Astrocyte of the spinal cord (primary cell): ENCODE results near the gene RBMS3.

Source experiments
- DNase-seq: peaks from one replicate; pipeline ENCODE4 v3.0.0; 2011; ENCODE audit warnings: low read depth, low spot score
- H3K4me3 ChIP-seq: 2 replicates; pipeline ENCODE4 v1.5.1; 2011; ENCODE audit warnings: low read depth, mild to moderate bottlenecking, low read length, moderate library complexity
- CTCF ChIP-seq: IDR thresholded peaks from 2 replicates; pipeline ENCODE4 v1.5.1; 2012; ENCODE audit warnings: low read depth, mild to moderate bottlenecking, low read length, inconsistent platforms
- in situ Hi-C: cut with HindIII; loops from 2 replicates; pipeline ENCODE4 v1.10.0; 2017; ENCODE audit warnings: low sequenced_read_pairs

RBMS3 gene

GRCh38 chr3:29502771-29503170 is 221.9 kb downstream of the RBMS3 start:
- no peak overlapping the region for H3K4me3 ChIP-seq
- no peak for DNase-seq
- no peak for TF ChIP-seq CTCF
- in situ Hi-C loops, result no loop called here

- no peak for DNase-seq
- in situ Hi-C loops, result no loop called here
These were observed 222.4 kb downstream of the RBMS3 start for GRCh38 chr3:29503314-29503713.

GRCh38 chr3:29503958-29504357 is 223.1 kb downstream of the RBMS3 start:
- in situ Hi-C loops, result no loop called here
- TF ChIP-seq CTCF, result no peak
- DNase-seq, result no peak
- H3K4me3 ChIP-seq, result no peak overlapping the region

More at GRCh38 chr3:29503314-29503713, 222.4 kb downstream of the RBMS3 start:
- no peak for TF ChIP-seq CTCF
- no peak overlapping the region for H3K4me3 ChIP-seq

GRCh38 chr3:29506502-29506901 is 225.6 kb downstream of the RBMS3 start:
- no peak overlapping the region for H3K4me3 ChIP-seq
- no peak for DNase-seq
- no peak for TF ChIP-seq CTCF
- in situ Hi-C loops, result no loop called here

GRCh38 chr3:29511701-29512100 is 230.8 kb downstream of the RBMS3 start:
- in situ Hi-C loops, result no loop called here
- no peak overlapping the region for H3K4me3 ChIP-seq
- no peak for TF ChIP-seq CTCF
- DNase-seq, result no peak

GRCh38 chr3:29512641-29513040 is 231.8 kb downstream of the RBMS3 start:
- in situ Hi-C loops, result no loop called here
- DNase-seq, result no peak
- no peak for TF ChIP-seq CTCF
- H3K4me3 ChIP-seq, result no peak overlapping the region

GRCh38 chr3:29513236-29513635 is 232.4 kb downstream of the RBMS3 start:
- no peak overlapping the region for H3K4me3 ChIP-seq
- in situ Hi-C loops, result no loop called here
- TF ChIP-seq CTCF, result no peak
- peak; percentile 18 for DNase-seq
